ENCODE data around the gene POLL.

Gene POLL

GRCh38 chr10:101572126-101572525 lies 15.9 kb downstream of the POLL start:
- Histone ChIP-seq H3K4me2 (ENCODE audit: low read length) (no peak overlapping the region), H3K27ac (ENCODE audit: low read depth, low read length) (no peak overlapping the region), H3K79me2 (ENCODE audit: control insufficient read depth, low read length) (no peaks in the 10 kb centered on the region), H3K27me3 (ENCODE audit: control insufficient read depth, low read length) (peaks cover 31% of the 10 kb centered on the region), H3K9me3 (ENCODE audit: control insufficient read depth, insufficient read depth, low read length) (no peaks in the 10 kb centered on the region), H3K36me3 (ENCODE audit: control insufficient read depth, low read length) (no peaks in the 10 kb centered on the region), H3K9me2 (replicated peaks; ENCODE audit: control insufficient read depth, low read length) (no peaks in the 10 kb centered on the region), H3F3A (ENCODE audit: control insufficient read depth, insufficient read depth) (no peaks in the 10 kb centered on the region), H3K4me3 (ENCODE audit: low read length) (no peak overlapping the region), H3K4me1 (ENCODE audit: control insufficient read depth, low read length) (peaks cover 15% of the 10 kb centered on the region), H4K20me1 (ENCODE audit: control insufficient read depth, insufficient read depth, low read depth, low read length) (peaks cover 2% of the 10 kb centered on the region; the same call in 1 of the 2 replicates)
- no peak for TF ChIP-seq CTCF (IDR thresholded peaks at IDR 0.05; ENCODE audit: low read depth, low read length, poor library complexity, severe bottlenecking)
- TF ChIP-seq EZH2phosphoT487 (IDR thresholded peaks at IDR 0.05; ENCODE audit: borderline replicate concordance, low read length): no peak

- H3K79me2 ChIP-seq (ENCODE audit: control insufficient read depth, low read length): no peaks in the 10 kb centered on the region
- no peaks in the 10 kb centered on the region for H3K9me2 ChIP-seq (replicated peaks; ENCODE audit: control insufficient read depth, low read length)
- TF ChIP-seq CTCF (IDR thresholded peaks at IDR 0.05; ENCODE audit: low read depth, low read length, poor library complexity, severe bottlenecking) (no peak), EZH2phosphoT487 (IDR thresholded peaks at IDR 0.05; ENCODE audit: borderline replicate concordance, low read length) (no peak)
- no peak overlapping the region for H3K4me2 ChIP-seq (ENCODE audit: low read length)
- H3K4me1 ChIP-seq (ENCODE audit: control insufficient read depth, low read length): peaks cover 21% of the 10 kb centered on the region
- no peaks in the 10 kb centered on the region for H3K9me3 ChIP-seq (ENCODE audit: control insufficient read depth, insufficient read depth, low read length)
- no peak overlapping the region for H3K27ac ChIP-seq (ENCODE audit: low read depth, low read length)
- H3K4me3 ChIP-seq (ENCODE audit: low read length): no peak overlapping the region
- H3K36me3 ChIP-seq (ENCODE audit: control insufficient read depth, low read length): no peaks in the 10 kb centered on the region
- no peaks in the 10 kb centered on the region for H3F3A ChIP-seq (ENCODE audit: control insufficient read depth, insufficient read depth)
- peaks cover 38% of the 10 kb centered on the region for H3K27me3 ChIP-seq (ENCODE audit: control insufficient read depth, low read length)
- H4K20me1 ChIP-seq (ENCODE audit: control insufficient read depth, insufficient read depth, low read depth, low read length): no peaks in the 10 kb centered on the region; the same call in 1 of the 2 replicates
Observed at GRCh38 chr10:101571271-101571925, 16.7 kb downstream of the POLL start.

GRCh38 chr10:101570428-101571270 lies 17.4 kb downstream of the POLL start:
- Histone ChIP-seq H3K4me3 (ENCODE audit: low read length) (peak overlapping the region; percentile 80), H3F3A (ENCODE audit: control insufficient read depth, insufficient read depth) (no peaks in the 10 kb centered on the region), H3K9me3 (ENCODE audit: control insufficient read depth, insufficient read depth, low read length) (no peaks in the 10 kb centered on the region), H4K20me1 (ENCODE audit: control insufficient read depth, insufficient read depth, low read depth, low read length) (no peaks in the 10 kb centered on the region; the same call in 1 of the 2 replicates), H3K4me2 (ENCODE audit: low read length) (peak overlapping the region; percentile 96), H3K4me1 (ENCODE audit: control insufficient read depth, low read length) (peaks cover 25% of the 10 kb centered on the region), H3K27me3 (ENCODE audit: control insufficient read depth, low read length) (peaks cover 45% of the 10 kb centered on the region), H3K79me2 (ENCODE audit: control insufficient read depth, low read length) (no peaks in the 10 kb centered on the region), H3K27ac (ENCODE audit: low read depth, low read length) (no peak overlapping the region), H3K9me2 (replicated peaks; ENCODE audit: control insufficient read depth, low read length) (no peaks in the 10 kb centered on the region), H3K36me3 (ENCODE audit: control insufficient read depth, low read length) (no peaks in the 10 kb centered on the region)
- TF ChIP-seq EZH2phosphoT487 (IDR thresholded peaks at IDR 0.05; ENCODE audit: borderline replicate concordance, low read length) (no peak), CTCF (IDR thresholded peaks at IDR 0.05; ENCODE audit: low read depth, low read length, poor library complexity, severe bottlenecking) (peak; percentile 21)

Measured in DOHH2 (cell line).